HEK293 (cell line): ENCODE measurements around the gene C3orf62.

Experiments
- CTCF ChIA-PET: fragments of 350-600 bp; formaldehyde crosslinking; extraction: SDS; loops from one replicate; lab custom pipeline; 2021; ENCODE audit warnings: antibody characterized with exemption; lab: Yijun Ruan, JAX
- POLR2A ChIA-PET: fragments of 300-600 bp; formaldehyde crosslinking; extraction: SDS; loops from one replicate; lab custom pipeline; 2020; ENCODE audit warnings: antibody characterized with exemption, inconsistent platforms; lab: Yijun Ruan, JAX
- H3K27ac ChIP-seq: fragments of 200-500 bp; sonication (Bioruptor generic); 2 replicates; pipeline ENCODE4 v1.5.1; 2014; ENCODE audit warnings: low read depth, low read length, control low read depth, inconsistent platforms; ENCODE audit errors: extremely low read depth
- H3K36me3 ChIP-seq, 2 experiments: fragments of 200-500 bp in 1 of 2; sonication (Bioruptor generic) in 1 of 2; 1 replicate in 1 of 2; 2 replicates in 1 of 2; pipeline ENCODE4 v1.5.1; 2014 to 2017; ENCODE audit warnings: inconsistent platforms in 2 of 2, low read length in 2 of 2; ENCODE audit not compliant: control insufficient read depth in 2 of 2, insufficient read depth in 1 of 2
- H3K4me1 ChIP-seq: fragments of 200-500 bp; sonication (Bioruptor generic); 2 replicates; pipeline ENCODE4 v1.5.1; 2014; ENCODE audit warnings: mild to moderate bottlenecking, low read length, inconsistent platforms; ENCODE audit not compliant: control insufficient read depth, insufficient read depth
- H3K4me3 ChIP-seq: 2 replicates; pipeline ENCODE4 v1.5.1; 2011; ENCODE audit warnings: low read depth, mild to moderate bottlenecking, control low read depth, low read length, moderate library complexity
- H3K9me3 ChIP-seq: fragments of 200-500 bp; sonication (Bioruptor generic); 2 replicates; pipeline ENCODE4 v1.5.1; 2014; ENCODE audit warnings: low read depth, low read length, inconsistent platforms; ENCODE audit not compliant: control insufficient read depth, insufficient read depth
- GFI1B ChIP-seq: fragments of 450-650 bp; formaldehyde crosslinking; IDR thresholded peaks from 2 replicates; pipeline ENCODE4 v1.5.1; 2016; ENCODE audit warnings: missing biosample characterization, missing genetic modification characterization
- GLIS1 ChIP-seq: fragments of 450-650 bp; formaldehyde crosslinking; IDR thresholded peaks from 2 replicates; pipeline ENCODE4 v1.5.1; 2016; ENCODE audit warnings: missing biosample characterization, missing genetic modification characterization
- GLIS2 ChIP-seq: fragments of 450-650 bp; formaldehyde crosslinking; IDR thresholded peaks from 2 replicates; pipeline ENCODE4 v1.5.1; 2016; ENCODE audit warnings: missing biosample characterization, missing genetic modification characterization
- MEIS1 ChIP-seq: sonication (generic); formaldehyde crosslinking; IDR thresholded peaks from 2 replicates; pipeline ENCODE4 v1.8.1; 2022; ENCODE audit warnings: missing genetic modification reagents, mild to moderate bottlenecking, borderline replicate concordance
- MZF1 ChIP-seq: fragments of 450-650 bp; formaldehyde crosslinking; IDR thresholded peaks from 2 replicates; pipeline ENCODE4 v1.5.1; 2017; ENCODE audit warnings: missing biosample characterization, missing genetic modification characterization, borderline replicate concordance
- TRIM28 ChIP-seq: IDR thresholded peaks from 2 replicates; pipeline ENCODE4 v1.6.1; 2011; ENCODE audit warnings: low read length, control low read depth, borderline replicate concordance
- ZBTB10 ChIP-seq: fragments of 450-650 bp; formaldehyde crosslinking; IDR thresholded peaks from 2 replicates; pipeline ENCODE4 v1.5.1; 2016; ENCODE audit warnings: missing biosample characterization, missing genetic modification characterization
- ZBTB11 ChIP-seq: fragments of 450-650 bp; formaldehyde crosslinking; conservative IDR thresholded peaks from 2 replicates; pipeline ENCODE4 v1.5.1; 2016; ENCODE audit warnings: low read depth, missing biosample characterization, missing genetic modification characterization
- ZBTB48 ChIP-seq: fragments of 450-650 bp; formaldehyde crosslinking; IDR thresholded peaks from 2 replicates; pipeline ENCODE4 v1.5.1; 2016; ENCODE audit warnings: missing biosample characterization, missing genetic modification characterization
- ZEB2 ChIP-seq: fragments of 450-650 bp; formaldehyde crosslinking; IDR thresholded peaks from 2 replicates; pipeline ENCODE4 v1.5.1; 2016; ENCODE audit warnings: missing biosample characterization, missing genetic modification characterization
- ZNF2 ChIP-seq: fragments of 450-650 bp; formaldehyde crosslinking; IDR thresholded peaks from 2 replicates; pipeline ENCODE4 v1.5.1; 2016; ENCODE audit warnings: missing biosample characterization, missing genetic modification characterization
- ZNF211 ChIP-seq: fragments of 450-650 bp; formaldehyde crosslinking; IDR thresholded peaks from 2 replicates; pipeline ENCODE4 v1.5.1; 2016; ENCODE audit warnings: low read depth, missing biosample characterization, missing genetic modification characterization
- ZNF366 ChIP-seq: fragments of 450-650 bp; formaldehyde crosslinking; conservative IDR thresholded peaks from 2 replicates; pipeline ENCODE4 v1.5.1; 2016; ENCODE audit warnings: missing biosample characterization, missing genetic modification characterization
- ZNF37A ChIP-seq: fragments of 450-650 bp; IDR thresholded peaks from 2 replicates; pipeline ENCODE4 v1.5.1; 2018; ENCODE audit warnings: missing biosample characterization, missing genetic modification characterization
- ZNF391 ChIP-seq: fragments of 450-650 bp; formaldehyde crosslinking; IDR thresholded peaks from 2 replicates; pipeline ENCODE4 v1.5.1; 2016; ENCODE audit warnings: low read depth, missing biosample characterization, missing genetic modification characterization, borderline replicate concordance
- ZNF416 ChIP-seq: fragments of 450-650 bp; formaldehyde crosslinking; IDR thresholded peaks from 2 replicates; pipeline ENCODE4 v1.5.1; 2016; ENCODE audit warnings: missing biosample characterization, missing genetic modification characterization
- ZNF473 ChIP-seq: fragments of 450-650 bp; formaldehyde crosslinking; IDR thresholded peaks from 2 replicates; pipeline ENCODE4 v1.5.1; 2017; ENCODE audit warnings: missing biosample characterization, missing genetic modification characterization
- ZNF529 ChIP-seq: fragments of 450-650 bp; formaldehyde crosslinking; IDR thresholded peaks from 2 replicates; pipeline ENCODE4 v1.5.1; 2017; ENCODE audit warnings: missing genetic modification characterization, missing biosample characterization; ENCODE audit not compliant: insufficient replicate concordance
- ZNF585B ChIP-seq: fragments of 450-650 bp; formaldehyde crosslinking; IDR thresholded peaks from 2 replicates; pipeline ENCODE4 v1.5.1; 2016; ENCODE audit warnings: missing biosample characterization, missing genetic modification characterization
- ZNF624 ChIP-seq: fragments of 450-650 bp; formaldehyde crosslinking; IDR thresholded peaks from 2 replicates; pipeline ENCODE4 v1.5.1; 2017; ENCODE audit warnings: missing biosample characterization, missing genetic modification characterization
- ZNF645 ChIP-seq: fragments of 450-650 bp; formaldehyde crosslinking; IDR thresholded peaks from 2 replicates; pipeline ENCODE4; 2016; ENCODE audit warnings: missing biosample characterization, missing genetic modification characterization
- ZNF654 ChIP-seq: fragments of 450-650 bp; formaldehyde crosslinking; IDR thresholded peaks from 2 replicates; pipeline ENCODE4 v1.5.1; 2016; ENCODE audit warnings: low read depth, missing biosample characterization, missing genetic modification characterization
- ZNF747 ChIP-seq: fragments of 450-650 bp; formaldehyde crosslinking; IDR thresholded peaks from 2 replicates; pipeline ENCODE4 v1.5.1; 2016; ENCODE audit warnings: missing biosample characterization, missing genetic modification characterization
- ZSCAN4 ChIP-seq: fragments of 450-650 bp; formaldehyde crosslinking; IDR thresholded peaks from 2 replicates; pipeline ENCODE4 v1.5.1; 2017; ENCODE audit warnings: missing biosample characterization, missing genetic modification characterization

C3orf62 gene

GRCh38 chr3:49295489-49296058, 18.5 kb upstream of the C3orf62 start:
- CTCF ChIA-PET = no interaction called here
- POLR2A ChIA-PET = no interaction called here
- no peak overlapping the region for H3K27ac ChIP-seq
- no peak for TF ChIP-seq ZEB2 (tag by site-specific recombination)
- TF ChIP-seq ZNF2 (tag by site-specific recombination) = 0 out of 2 replicates have a peak, but pooled peaks have one; percentile 66
- TF ChIP-seq GLIS1 (tag by site-specific recombination) = no peak
- TF ChIP-seq ZNF366 (tag by site-specific recombination) = no peak
- TF ChIP-seq ZNF654 (tag by site-specific recombination) = peak; percentile 24
- TF ChIP-seq ZSCAN4 (tag by site-specific recombination) = peak; percentile 48
- TF ChIP-seq, all 188 proteins: peak for 3
- Histone ChIP-seq H3K4me1 (no peaks in the 10 kb centered on the region), H3K36me3 (peaks cover 5 to 71% of the 10 kb centered on the region in 2 experiments; a peak in 2 of 3 replicates), H3K4me3 (no peak overlapping the region), H3K9me3 (no peaks in the 10 kb centered on the region)

- no peaks in the 10 kb centered on the region for H3K4me1 ChIP-seq
- no peak overlapping the region for H3K27ac ChIP-seq
- ChIA-PET CTCF (interaction anchor here (0.8 to 1.3 kb wide), 2 partner anchors 150 to 155 kb away, joined by 3 to 7 read pairs; no protein-coding TSS in a partner anchor), POLR2A (interaction anchor here (0.6 kb wide), 1 partner anchor 37 kb away, joined by 3 read pairs; no protein-coding TSS in a partner anchor)
- H3K9me3 ChIP-seq = no peaks in the 10 kb centered on the region
- no peak overlapping the region for H3K4me3 ChIP-seq
- H3K36me3 ChIP-seq = peaks cover 10 to 72% of the 10 kb centered on the region in 2 experiments; a peak in 2 of 3 replicates
- TF ChIP-seq MEIS1 (CRISPR knock-in tag) = no peak
- TF ChIP-seq ZBTB10 (tag by site-specific recombination) = no peak
- TF ChIP-seq ZNF391 = no peak
- TF ChIP-seq ZNF211 = no peak
- TF ChIP-seq ZNF37A = no peak
- TF ChIP-seq MZF1 = no peak
These were observed 17.3 kb upstream of the C3orf62 start for GRCh38 chr3:49294343-49294742.

GRCh38 chr3:49283997-49284396, 7.0 kb upstream of the C3orf62 start:
- ChIA-PET POLR2A (no interaction called here), CTCF (no interaction called here)
- H3K4me1 ChIP-seq = no peaks in the 10 kb centered on the region
- peaks cover 6 to 66% of the 10 kb centered on the region in 2 experiments; a peak in 2 of 3 replicates for H3K36me3 ChIP-seq
- no peaks in the 10 kb centered on the region for H3K9me3 ChIP-seq
- H3K4me3 ChIP-seq = no peak overlapping the region
- H3K27ac ChIP-seq = no peak overlapping the region
- no peak for TF ChIP-seq ZBTB11
- no peak for TF ChIP-seq TRIM28
- TF ChIP-seq ZBTB48 = no peak
- no peak for TF ChIP-seq ZNF416 (tag by site-specific recombination)
- no peak for TF ChIP-seq ZNF747 (tag by site-specific recombination)
- no peak for TF ChIP-seq ZNF624 (tag by site-specific recombination)
- TF ChIP-seq ZNF645 (tag by site-specific recombination) = no peak
- no peak for TF ChIP-seq ZNF585B (tag by site-specific recombination)
- no peak for TF ChIP-seq ZNF529
- TF ChIP-seq GFI1B = no peak
- no peak for TF ChIP-seq ZNF473 (tag by site-specific recombination)
- TF ChIP-seq GLIS2 (tag by site-specific recombination) = no peak
